ENCODE measurements around the gene PTPN12. TPM values are rescaled to one million over a fixed set of nuclear protein-coding genes. Genes with fewer than 3 reads are reported as not detected.

PTPN12 gene
- polyA plus RNA-seq, 1 experiment, result 45.3 TPM

GRCh38 chr7:77576856-77577255 lies 39.8 kb downstream of the PTPN12 start:
- ChIA-PET POLR2A (no interaction called here), CTCF (no interaction called here)

GRCh38 chr7:77579797-77580196 lies 42.7 kb downstream of the PTPN12 start:
- CTCF ChIA-PET, result interaction anchor here (1.2 kb wide), 1 partner anchor 71 kb away, joined by 3 read pairs; no protein-coding TSS in a partner anchor

More at GRCh38 chr7:77576856-77577255, 39.8 kb downstream of the PTPN12 start:
- Histone ChIP-seq H3K27me3 (ENCODE audit: control insufficient read depth, insufficient read depth, low read length) (no peaks in the 10 kb centered on the region), H3K9me3 (ENCODE audit: control insufficient read depth, insufficient read depth, low read length) (no peaks in the 10 kb centered on the region), H3K4me3 (ENCODE audit: low read depth, low read length) (no peak overlapping the region), H3K27ac (ENCODE audit: low read depth, low read length) (no peak overlapping the region)
- no peak for TF ChIP-seq CTCF (IDR thresholded peaks at IDR 0.05; ENCODE audit: low read depth, low read length)
- no peak for DNase-seq (ENCODE audit: low read depth, low spot score)

GRCh38 chr7:77580762-77581350 lies 43.8 kb downstream of the PTPN12 start:
- TF ChIP-seq CTCF (IDR thresholded peaks at IDR 0.05; ENCODE audit: low read depth, low read length), result no peak
- CTCF ChIA-PET, result interaction anchor here (0.6 to 1.2 kb wide), 2 partner anchors 8 to 70 kb away, joined by 3 read pairs; no protein-coding TSS in a partner anchor
- POLR2A ChIA-PET, result no interaction called here
- Histone ChIP-seq H3K27ac (ENCODE audit: low read depth, low read length) (no peak overlapping the region), H3K27me3 (ENCODE audit: control insufficient read depth, insufficient read depth, low read length) (no peaks in the 10 kb centered on the region), H3K4me3 (ENCODE audit: low read depth, low read length) (no peak overlapping the region), H3K9me3 (ENCODE audit: control insufficient read depth, insufficient read depth, low read length) (no peaks in the 10 kb centered on the region)
- peak; percentile 3 for DNase-seq (ENCODE audit: low read depth, low spot score)

More at GRCh38 chr7:77579797-77580196, 42.7 kb downstream of the PTPN12 start:
- TF ChIP-seq CTCF (IDR thresholded peaks at IDR 0.05; ENCODE audit: low read depth, low read length), result no peak
- Histone ChIP-seq H3K27ac (ENCODE audit: low read depth, low read length) (no peak overlapping the region), H3K9me3 (ENCODE audit: control insufficient read depth, insufficient read depth, low read length) (no peaks in the 10 kb centered on the region), H3K4me3 (ENCODE audit: low read depth, low read length) (no peak overlapping the region), H3K27me3 (ENCODE audit: control insufficient read depth, insufficient read depth, low read length) (no peaks in the 10 kb centered on the region)
- DNase-seq (ENCODE audit: low read depth, low spot score), result no peak
- POLR2A ChIA-PET, result interaction anchor here (0.5 to 0.6 kb wide), 2 partner anchors 44 to 134 kb away, joined by 3 to 7 read pairs; no protein-coding TSS in a partner anchor

GRCh38 chr7:77587272-77587671 lies 50.2 kb downstream of the PTPN12 start:
- Histone ChIP-seq H3K27ac (ENCODE audit: low read depth, low read length) (no peak overlapping the region), H3K27me3 (ENCODE audit: control insufficient read depth, insufficient read depth, low read length) (no peaks in the 10 kb centered on the region), H3K4me3 (ENCODE audit: low read depth, low read length) (no peak overlapping the region), H3K9me3 (ENCODE audit: control insufficient read depth, insufficient read depth, low read length) (no peaks in the 10 kb centered on the region)
- ChIA-PET POLR2A (interaction anchor here (1.1 kb wide), 1 partner anchor 51 kb away, joined by 3 read pairs; no protein-coding TSS in a partner anchor), CTCF (interaction anchor here (1.0 kb wide), 1 partner anchor 14 kb away, joined by 3 read pairs; no protein-coding TSS in a partner anchor)
- DNase-seq (ENCODE audit: low read depth, low spot score), result no peak
- no peak for TF ChIP-seq CTCF (IDR thresholded peaks at IDR 0.05; ENCODE audit: low read depth, low read length)

GRCh38 chr7:77600952-77601351 lies 63.9 kb downstream of the PTPN12 start:
- no peaks in the 10 kb centered on the region for H3K9me3 ChIP-seq (ENCODE audit: control insufficient read depth, insufficient read depth, low read length)
- no peak overlapping the region for H3K27ac ChIP-seq (ENCODE audit: low read depth, low read length)
- no peak overlapping the region for H3K4me3 ChIP-seq (ENCODE audit: low read depth, low read length)
- DNase-seq (ENCODE audit: low read depth, low spot score), result no peak
- no peaks in the 10 kb centered on the region for H3K27me3 ChIP-seq (ENCODE audit: control insufficient read depth, insufficient read depth, low read length)
- POLR2A ChIA-PET, result no interaction called here
- TF ChIP-seq CTCF (IDR thresholded peaks at IDR 0.05; ENCODE audit: low read depth, low read length), result no peak
- CTCF ChIA-PET, result interaction anchor here (0.6 to 1.6 kb wide), 3 partner anchors 13 to 224 kb away, joined by 3 to 4 read pairs (median 3); no protein-coding TSS in a partner anchor

Measured in AG04450 (cell line).